OCI-LY1 (cell line): Measurements from ENCODE around the gene LEF1.

Source experiments
- H2AFZ ChIP-seq: fragments of 200-600 bp; sonication (generic), shearing (Covaris generic); 2 replicates; pipeline ENCODE4 v1.6.0; 2014; ENCODE audit warnings: antibody characterized with exemption, mild to moderate bottlenecking, low read length
- H3F3A ChIP-seq: fragments of 200-600 bp; sonication (generic), shearing (Covaris generic); 2 replicates; pipeline ENCODE4 v1.6.0; 2014; ENCODE audit warnings: mild to moderate bottlenecking, antibody characterized with exemption, low read length, moderate library complexity; ENCODE audit not compliant: insufficient read depth
- H3K27ac ChIP-seq: fragments of 200-600 bp; sonication (generic); 2 replicates; pipeline ENCODE4 v1.5.1; 2014; ENCODE audit warnings: low read length, mixed run types, mild to moderate bottlenecking, low read depth; ENCODE audit not compliant: poor library complexity, severe bottlenecking
- H3K27me3 ChIP-seq: fragments of 200-600 bp; sonication (generic); 2 replicates; pipeline ENCODE4 v1.6.0; 2014; ENCODE audit warnings: antibody characterized with exemption, mild to moderate bottlenecking, low read length, moderate library complexity; ENCODE audit not compliant: insufficient read depth
- H3K36me3 ChIP-seq: fragments of 200-600 bp; sonication (generic); 2 replicates; pipeline ENCODE4 v1.6.1; 2014; ENCODE audit warnings: mild to moderate bottlenecking, antibody characterized with exemption, low read length, moderate library complexity, mixed read lengths; ENCODE audit not compliant: insufficient read depth
- H3K4me1 ChIP-seq: fragments of 200-600 bp; sonication (generic); 2 replicates; pipeline ENCODE4 v1.5.1; 2014; ENCODE audit warnings: mild to moderate bottlenecking, low read length, moderate library complexity; ENCODE audit not compliant: insufficient read depth, severe bottlenecking
- H3K4me2 ChIP-seq: fragments of 200-600 bp; sonication (generic), shearing (Covaris generic); 2 replicates; pipeline ENCODE4 v1.6.1; 2014; ENCODE audit warnings: low read length
- H3K4me3 ChIP-seq: fragments of 200-600 bp; sonication (generic); 2 replicates; pipeline ENCODE4 v1.5.1; 2014; ENCODE audit warnings: low read length, low read depth, mild to moderate bottlenecking, mixed read lengths; ENCODE audit not compliant: poor library complexity, severe bottlenecking
- H3K79me2 ChIP-seq: fragments of 200-600 bp; shearing (Covaris generic); 2 replicates; pipeline ENCODE4 v1.6.1; 2016; ENCODE audit warnings: mixed run types, low read length, mixed read lengths; ENCODE audit not compliant: insufficient read depth
- H3K9ac ChIP-seq: fragments of 200-600 bp; sonication (generic), shearing (Covaris generic); 2 replicates; pipeline ENCODE4 v1.6.1; 2014; ENCODE audit warnings: mild to moderate bottlenecking, low read length, mixed read lengths
- H3K9me2 ChIP-seq: fragments of 200-600 bp; sonication (generic), shearing (Covaris generic); 2 replicates; pipeline ENCODE4 v1.6.1; 2014; ENCODE audit warnings: low read depth, mild to moderate bottlenecking, low read length, mixed read lengths
- H3K9me3 ChIP-seq: fragments of 200-600 bp; shearing (Covaris generic); 2 replicates; pipeline ENCODE4 v1.6.1; 2014; ENCODE audit warnings: low read length, mixed read lengths
- H4K20me1 ChIP-seq: fragments of 200-600 bp; sonication (generic), shearing (Covaris generic); 2 replicates; pipeline ENCODE4 v1.6.0; 2016; ENCODE audit warnings: mild to moderate bottlenecking, low read length; ENCODE audit not compliant: insufficient read depth
- EZH2 ChIP-seq: fragments of 200-600 bp; sonication (generic), shearing (Covaris generic); IDR thresholded peaks from 2 replicates; pipeline ENCODE4 v1.8.0; 2017; ENCODE audit warnings: borderline replicate concordance, mixed run types, mild to moderate bottlenecking, antibody characterized with exemption, low read length, moderate library complexity, mixed read lengths
- TF ChIP-seq, protein P1 (sequence below): fragments of 200-600 bp; sonication (generic), shearing (Covaris generic); IDR thresholded peaks from 2 replicates; pipeline ENCODE4 v1.5.1; 2017; ENCODE audit warnings: mild to moderate bottlenecking, antibody characterized with exemption, low read length, moderate library complexity, mixed read lengths

The LEF1 gene

DNA sequence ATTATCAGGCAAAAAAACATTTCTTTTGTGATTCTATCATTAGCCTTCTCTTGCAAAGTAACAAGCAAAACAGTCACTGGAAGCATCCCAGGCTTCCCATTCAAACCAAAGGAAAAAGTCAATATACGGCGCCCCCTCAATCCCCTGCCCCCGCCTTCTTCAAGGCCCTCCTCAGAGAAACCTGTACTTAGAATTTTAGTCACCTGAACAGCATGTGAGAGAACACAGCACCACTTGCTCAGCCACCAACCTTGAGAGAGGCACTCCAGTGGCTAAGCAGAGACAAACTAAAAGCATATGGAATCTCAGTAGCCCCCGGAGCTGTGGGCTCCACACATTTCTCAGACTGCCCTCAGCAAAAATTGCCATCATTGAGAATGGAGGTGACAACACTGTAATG is 25.2 kb downstream of the LEF1 start:
- Histone ChIP-seq H3K27me3 (no peaks in the 10 kb centered on the region), H3K9me3 (no peaks in the 10 kb centered on the region), H3F3A (no peaks in the 10 kb centered on the region), H3K36me3 (peaks cover 72% of the 10 kb centered on the region), H3K27ac (no peak overlapping the region), H3K9me2 (no peaks in the 10 kb centered on the region), H4K20me1 (no peaks in the 10 kb centered on the region), H3K9ac (no peak overlapping the region), H3K4me2 (peak overlapping the region; percentile 39; the same call in 1 of the 2 replicates), H3K79me2 (peaks cover 99% of the 10 kb centered on the region), H2AFZ (no peak overlapping the region), H3K4me3 (no peak overlapping the region), H3K4me1 (peaks cover 100% of the 10 kb centered on the region)
- TF ChIP-seq EZH2 = no peak
- TF ChIP-seq, protein P1, sequence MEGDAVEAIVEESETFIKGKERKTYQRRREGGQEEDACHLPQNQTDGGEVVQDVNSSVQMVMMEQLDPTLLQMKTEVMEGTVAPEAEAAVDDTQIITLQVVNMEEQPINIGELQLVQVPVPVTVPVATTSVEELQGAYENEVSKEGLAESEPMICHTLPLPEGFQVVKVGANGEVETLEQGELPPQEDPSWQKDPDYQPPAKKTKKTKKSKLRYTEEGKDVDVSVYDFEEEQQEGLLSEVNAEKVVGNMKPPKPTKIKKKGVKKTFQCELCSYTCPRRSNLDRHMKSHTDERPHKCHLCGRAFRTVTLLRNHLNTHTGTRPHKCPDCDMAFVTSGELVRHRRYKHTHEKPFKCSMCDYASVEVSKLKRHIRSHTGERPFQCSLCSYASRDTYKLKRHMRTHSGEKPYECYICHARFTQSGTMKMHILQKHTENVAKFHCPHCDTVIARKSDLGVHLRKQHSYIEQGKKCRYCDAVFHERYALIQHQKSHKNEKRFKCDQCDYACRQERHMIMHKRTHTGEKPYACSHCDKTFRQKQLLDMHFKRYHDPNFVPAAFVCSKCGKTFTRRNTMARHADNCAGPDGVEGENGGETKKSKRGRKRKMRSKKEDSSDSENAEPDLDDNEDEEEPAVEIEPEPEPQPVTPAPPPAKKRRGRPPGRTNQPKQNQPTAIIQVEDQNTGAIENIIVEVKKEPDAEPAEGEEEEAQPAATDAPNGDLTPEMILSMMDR = no peak

DNA sequence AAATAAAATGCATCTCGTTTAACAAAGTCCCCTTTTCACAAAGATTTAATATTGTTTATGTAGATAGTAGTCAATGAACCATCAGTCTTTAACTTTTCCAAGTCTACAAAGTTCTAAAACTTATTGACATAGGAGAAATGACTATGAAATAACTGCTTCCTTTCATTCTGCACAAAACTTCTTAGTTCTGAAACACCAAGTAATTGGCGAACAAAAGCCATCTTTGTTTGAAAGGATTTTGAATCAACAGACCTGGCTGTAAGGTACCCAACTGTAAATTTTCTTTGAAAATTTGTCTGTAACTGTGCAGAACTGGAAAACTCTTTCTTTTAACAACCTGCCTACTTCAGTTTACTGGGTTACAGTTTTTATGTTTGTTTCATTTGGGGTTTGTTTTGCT is 25.9 kb downstream of the LEF1 start:
- no peak overlapping the region for H2AFZ ChIP-seq
- peak overlapping the region; percentile 6 for H3K4me3 ChIP-seq
- no peak for TF ChIP-seq EZH2
- TF ChIP-seq, protein P1 = no peak
- H3K4me2 ChIP-seq = peak overlapping the region; percentile 39; the same call in 1 of the 2 replicates
- no peak overlapping the region for H3K9ac ChIP-seq
- H3K36me3 ChIP-seq = peaks cover 71% of the 10 kb centered on the region
- no peaks in the 10 kb centered on the region for H3K9me2 ChIP-seq
- H4K20me1 ChIP-seq = no peaks in the 10 kb centered on the region
- no peaks in the 10 kb centered on the region for H3F3A ChIP-seq
- peak overlapping the region; percentile 25 for H3K27ac ChIP-seq
- H3K4me1 ChIP-seq = peaks cover 100% of the 10 kb centered on the region
- H3K79me2 ChIP-seq = peaks cover 99% of the 10 kb centered on the region
- H3K27me3 ChIP-seq = no peaks in the 10 kb centered on the region
- no peaks in the 10 kb centered on the region for H3K9me3 ChIP-seq

DNA sequence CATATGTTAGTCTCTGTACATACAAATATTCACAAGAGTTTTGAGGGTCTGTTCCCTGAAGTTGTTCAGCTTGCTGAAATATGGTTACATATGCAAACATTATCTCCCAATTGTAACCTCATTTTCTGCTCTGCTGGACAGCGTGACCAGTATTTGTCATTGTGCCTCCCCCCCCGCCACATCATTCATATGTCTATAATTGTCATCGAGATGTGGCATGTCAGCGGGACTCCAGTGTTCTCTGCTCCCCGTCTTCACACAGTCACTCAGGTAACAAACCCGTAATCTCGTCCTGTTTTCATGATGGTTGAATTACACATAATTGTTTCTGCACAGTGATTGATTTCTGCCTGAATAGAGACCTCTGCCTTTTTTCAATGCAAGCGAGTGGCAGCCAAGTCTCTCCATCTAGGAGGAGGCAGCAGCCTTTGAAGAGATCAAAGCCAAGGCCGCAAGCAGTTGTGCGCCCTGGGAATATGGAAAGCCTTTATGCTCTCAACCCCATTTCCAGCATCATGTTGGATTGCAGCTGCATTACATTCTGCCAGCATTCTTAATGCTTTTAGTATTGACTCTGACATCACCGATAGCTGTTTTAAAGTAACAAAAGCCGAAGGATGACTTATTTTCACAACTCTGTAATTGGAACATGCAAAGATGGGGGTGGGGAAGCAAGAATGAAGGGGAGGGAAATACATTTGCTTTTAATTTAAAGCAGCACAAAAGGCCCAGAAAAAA is 27.4 kb downstream of the LEF1 start:
- no peaks in the 10 kb centered on the region for H3K9me2 ChIP-seq
- H3K4me1 ChIP-seq = peaks cover 100% of the 10 kb centered on the region
- H3K9ac ChIP-seq = peak overlapping the region; percentile 4; the same call in 1 of the 2 replicates
- no peaks in the 10 kb centered on the region for H3K27me3 ChIP-seq
- peaks cover 99% of the 10 kb centered on the region for H3K79me2 ChIP-seq
- H3F3A ChIP-seq = no peaks in the 10 kb centered on the region
- peak overlapping the region; percentile 39 for H3K4me2 ChIP-seq
- TF ChIP-seq, protein P1 = no peak
- no peak for TF ChIP-seq EZH2
- peaks cover 56% of the 10 kb centered on the region for H3K36me3 ChIP-seq
- H3K4me3 ChIP-seq = peak overlapping the region; percentile 33
- H3K27ac ChIP-seq = peak overlapping the region; percentile 57
- no peaks in the 10 kb centered on the region for H4K20me1 ChIP-seq
- H2AFZ ChIP-seq = no peak overlapping the region
- H3K9me3 ChIP-seq = no peaks in the 10 kb centered on the region
